GM12878 (cell line): ENCODE data around the gene KIAA1671. TPM values are rescaled to one million over a fixed set of nuclear protein-coding genes. Genes with fewer than 3 reads are reported as not detected.

ENCODE experiments used
- ATAC-seq: fragments of 200-7000 bp; cut with Tn5 transposase; 3 replicates; pipeline ENCODE4 v1.9.1; 2020; ENCODE audit warnings: mild to moderate bottlenecking, moderate library complexity
- BruUV-seq: library from RNA; stranded (reverse); fragments of 400-500 nt; replicated peaks from 2 replicates; lab custom pipeline; 2021; lab: Mats Ljungman, UMichigan
- CTCF ChIA-PET: fragments of 300-600 bp; sonication (Branson Sonifier 250); formaldehyde crosslinking; extraction: SDS; loops from one replicate; lab custom pipeline; 2021; ENCODE audit warnings: inconsistent platforms; lab: Yijun Ruan, JAX
- POLR2A ChIA-PET: fragments of 350-600 bp; formaldehyde crosslinking; extraction: SDS; loops from one replicate; lab custom pipeline; 2021; ENCODE audit warnings: inconsistent platforms; lab: Charles Lee
- RAD21 ChIA-PET: fragments of 300-600 bp; sonication (Branson Sonifier 250); formaldehyde crosslinking; loops from one replicate; lab custom pipeline; 2023; ENCODE audit warnings: antibody characterized with exemption; ENCODE audit not compliant: unreplicated experiment; lab: Charles Lee
- SMC1A ChIA-PET: fragments of 300-600 bp; sonication (Branson Sonifier 250); formaldehyde crosslinking; loops from one replicate; lab custom pipeline; 2023; ENCODE audit not compliant: unreplicated experiment, uncharacterized antibody; lab: Charles Lee
- DNase-seq: peaks from one replicate; pipeline ENCODE4 v3.0.0-alpha.2; 2011; ENCODE audit warnings: low read depth, low spot score
- FAIRE-seq: peaks from 3 replicates; lab custom pipeline; 2011; peaks lifted over from hg19 to GRCh38; lab: Jason Lieb, UNC
- H2AFZ ChIP-seq: 2 replicates; pipeline ENCODE4 v1.6.0; 2011; ENCODE audit warnings: low read depth, low read length, control low read depth; ENCODE audit not compliant: control insufficient read depth
- H3K27ac ChIP-seq: 2 replicates; pipeline ENCODE4 v1.5.1; 2011; ENCODE audit warnings: control low read depth; ENCODE audit not compliant: control insufficient read depth, insufficient read depth
- H3K27me3 ChIP-seq, 2 experiments: replicated peaks in 1 of 2; 2 replicates each; pipeline versions ENCODE4 v1.6.0 to v1.6.1; 2011; ENCODE audit warnings: low read length in 1 of 2; ENCODE audit not compliant: control insufficient read depth in 2 of 2, insufficient read depth in 2 of 2
- H3K36me3 ChIP-seq, 2 experiments: 2 replicates each; pipeline ENCODE4 v1.5.1; 2011; ENCODE audit warnings: low read length in 1 of 2; ENCODE audit not compliant: control insufficient read depth in 2 of 2, insufficient read depth in 2 of 2
- H3K4me1 ChIP-seq: 2 replicates; pipeline ENCODE4 v1.6.1; 2011; ENCODE audit warnings: mild to moderate bottlenecking, low read length, moderate library complexity, mixed read lengths; ENCODE audit not compliant: control insufficient read depth, insufficient read depth
- H3K4me2 ChIP-seq: 2 replicates; pipeline ENCODE4 v1.6.0; 2011; ENCODE audit warnings: control low read depth; ENCODE audit not compliant: control insufficient read depth, insufficient read depth
- H3K4me3 ChIP-seq: fragments of 200-600 bp; sonication (generic); 2 replicates; pipeline ENCODE4 v1.5.1; 2016
- H3K79me2 ChIP-seq: 2 replicates; pipeline ENCODE4 v1.6.0; 2011; ENCODE audit warnings: low read length; ENCODE audit not compliant: control insufficient read depth, insufficient read depth
- H3K9ac ChIP-seq: 2 replicates; pipeline ENCODE4 v1.8.0; 2011; ENCODE audit warnings: low read length, control low read depth, mixed read lengths; ENCODE audit not compliant: control insufficient read depth, insufficient read depth
- H3K9me3 ChIP-seq: replicated peaks from 3 replicates; pipeline ENCODE4 v1.5.1; 2011; ENCODE audit warnings: mild to moderate bottlenecking, low read length; ENCODE audit not compliant: control insufficient read depth, insufficient read depth
- H4K20me1 ChIP-seq: 2 replicates; pipeline ENCODE4 v1.6.0; 2011; ENCODE audit not compliant: control insufficient read depth, insufficient read depth
- CREM ChIP-seq: IDR thresholded peaks from 2 replicates; pipeline ENCODE4 v1.6.1; 2014; ENCODE audit warnings: antibody characterized with exemption, low read depth
- EGR1 ChIP-seq, 2 experiments: IDR thresholded peaks; 1 replicate in 1 of 2; 2 replicates in 1 of 2; pipeline ENCODE4 v1.6.1; 2011 to 2012; ENCODE audit warnings: low read depth in 2 of 2, low read length in 2 of 2, borderline replicate concordance in 1 of 2, mild to moderate bottlenecking in 1 of 2, moderate library complexity in 1 of 2
- FOXK2 ChIP-seq: fragments of 450-650 bp; IDR thresholded peaks from 2 replicates; pipeline ENCODE4 v1.6.1; 2017; ENCODE audit warnings: mild to moderate bottlenecking, moderate library complexity
- HDAC2 ChIP-seq: fragments of 200-600 bp; sonication (generic); IDR thresholded peaks from 2 replicates; pipeline ENCODE4 v1.6.1; 2017
- MEF2B ChIP-seq: fragments of 450-650 bp; IDR thresholded peaks from 2 replicates; pipeline ENCODE4 v1.6.1; 2018; ENCODE audit warnings: mild to moderate bottlenecking, moderate library complexity; ENCODE audit not compliant: partially characterized antibody, poor library complexity, severe bottlenecking
- NFIC ChIP-seq: IDR thresholded peaks from 2 replicates; pipeline ENCODE4 v1.6.1; 2012; ENCODE audit warnings: low read depth, mild to moderate bottlenecking, inconsistent platforms, low read length, moderate library complexity
- NFXL1 ChIP-seq: fragments of 450-650 bp; IDR thresholded peaks from 2 replicates; pipeline ENCODE4 v1.6.1; 2017; ENCODE audit warnings: antibody characterized with exemption, mild to moderate bottlenecking, borderline replicate concordance
- NFYB ChIP-seq: IDR thresholded peaks from 2 replicates; pipeline ENCODE4 v1.6.1; 2011; ENCODE audit warnings: low read depth, mild to moderate bottlenecking, low read length, improper control_type of control experiment, moderate library complexity; ENCODE audit not compliant: insufficient read depth
- PAX5 ChIP-seq: IDR thresholded peaks from 2 replicates; pipeline ENCODE4 v1.6.1; 2011; ENCODE audit warnings: low read depth, low read length, borderline replicate concordance
- TAF1 ChIP-seq: IDR thresholded peaks from 2 replicates; pipeline ENCODE4 v1.6.1; 2011; ENCODE audit warnings: mild to moderate bottlenecking, low read depth, low read length, borderline replicate concordance
- ZNF24 ChIP-seq: fragments of 450-650 bp; IDR thresholded peaks from 2 replicates; pipeline ENCODE4 v1.6.1; 2017; ENCODE audit warnings: antibody characterized with exemption, mild to moderate bottlenecking
- WGBS: methylation state at CpG from one replicate; pipeline ENCODE4 v1.1.6; 2016; ENCODE audit warnings: low lambda C conversion rate; ENCODE audit not compliant: insufficient replicate concordance, insufficient coverage; ENCODE audit errors: missing lambda C conversion rate; 5-methylcytosine and 5-hydroxymethylcytosine counted together
- in situ Hi-C: fragments of 300-500 bp; cut with MboI; formaldehyde crosslinking; loops from 9 replicates; pipeline ENCODE4 v1.14.3; 2018; ENCODE audit warnings: mixed read lengths
- intact Hi-C: fragments of 100-400 bp; cut with micrococcal nuclease; formaldehyde crosslinking; loops from one replicate; pipeline ENCODE4 v1.14.2; 2022; ENCODE audit not compliant: unreplicated experiment
- polyA plus RNA-seq, 11 experiments: library from polyadenylated mRNA; depleted of rRNA in 4 of 11; unstranded in 6 of 11; stranded (reverse) in 5 of 11; fragments of >200 nt; fragmentation: Nextera tagmentation in 4 of 11; fragmentation: Illumina TruSeq in 1 of 11; extraction: Ambion mirVana in 4 of 11; extraction: Trizol in 1 of 11; gene quantifications; 1 replicate in 1 of 11; 2 replicates in 10 of 11; pipeline versions ENCODE4 v1.2.1 to v1.2.3, GENCODE V29; 2011 to 2016; ENCODE audit warnings: inconsistent platforms in 2 of 11, missing spikeins in 2 of 11, low read depth in 1 of 11
- total RNA-seq, 4 experiments: library from RNA; depleted of rRNA in 3 of 4; stranded (reverse); fragments of >200 nt in 3 of 4; fragmentation: Illumina TruSeq in 1 of 4; extraction: Trizol in 1 of 4; gene quantifications; 2 replicates each; pipeline versions ENCODE4 v1.2.1 to v1.2.3, GENCODE V29; 2013 to 2021
- TF ChIP-seq, protein P1 (sequence below): IDR thresholded peaks from 2 replicates; pipeline ENCODE4 v1.6.1; 2012; ENCODE audit warnings: low read depth, low read length, improper control_type of control experiment
- TF ChIP-seq, protein P2 (sequence below): fragments of 450-650 bp; formaldehyde crosslinking; IDR thresholded peaks from 2 replicates; pipeline ENCODE4 v1.4.0; 2020; ENCODE audit warnings: mild to moderate bottlenecking, moderate library complexity
- TF ChIP-seq, protein P3 (sequence below): fragments of 150-350 bp; IDR thresholded peaks from 2 replicates; pipeline ENCODE4 v1.6.1; 2016; ENCODE audit warnings: low read depth, low read length

Gene KIAA1671
- total and polyA plus RNA-seq, 10 of the 15 experiments (the other 5 are each of a cell fraction or from before 2014, with no cell fraction given) = 0.05 to 2.7 (median 0.33) TPM

DNA sequence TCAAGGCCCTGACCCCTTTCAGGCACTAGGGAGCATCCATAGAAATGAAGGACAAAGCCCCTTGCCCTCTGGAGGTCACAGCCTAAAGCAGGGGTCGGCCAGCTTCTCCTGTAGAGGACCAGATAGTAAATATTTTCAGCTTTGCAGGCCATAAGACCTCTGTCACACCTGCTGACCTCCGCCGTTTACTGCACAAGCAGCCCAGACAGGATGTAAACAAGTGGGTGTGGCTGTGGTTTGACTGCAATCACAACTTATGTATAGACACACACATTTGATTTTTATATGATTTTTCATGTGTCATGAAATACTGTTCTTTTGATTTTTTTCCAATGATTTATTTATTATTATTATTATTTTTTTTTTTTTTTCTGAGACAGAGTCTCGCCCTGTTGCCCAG is 34.3 kb downstream of the KIAA1671 start:
- Histone ChIP-seq H3K27me3 (no peaks in the 10 kb centered on the region; a peak in 1 of 4 replicates), H2AFZ (no peak overlapping the region), H3K36me3 (no peaks in the 10 kb centered on the region), H4K20me1 (no peaks in the 10 kb centered on the region), H3K4me1 (no peaks in the 10 kb centered on the region), H3K27ac (no peak overlapping the region), H3K4me3 (no peak overlapping the region), H3K79me2 (no peaks in the 10 kb centered on the region), H3K9me3 (no peaks in the 10 kb centered on the region), H3K9ac (no peak overlapping the region), H3K4me2 (no peak overlapping the region)
- intact Hi-C loops (no loop called here), in situ Hi-C loops (no loop called here)
- SMC1A ChIA-PET = no interaction called here
- RAD21 ChIA-PET = interaction anchor here (0.6 kb wide), 1 partner anchor 9 kb away, joined by 3 read pairs; no protein-coding TSS in a partner anchor
- no peak for FAIRE-seq
- no peak for DNase-seq
- no peak for TF ChIP-seq NFYB
- TF ChIP-seq NFIC = no peak
- no peak for TF ChIP-seq EGR1 (IDR thresholded peaks at IDR 0.05; ENCODE audit: borderline replicate concordance in 1 of 2, low read depth in 2 of 2, low read length in 2 of 2)
- TF ChIP-seq PAX5 = no peak
- TF ChIP-seq ZNF24 = no peak
- no peak for TF ChIP-seq CREM
- TF ChIP-seq TAF1 = no peak
- TF ChIP-seq, protein P1, sequence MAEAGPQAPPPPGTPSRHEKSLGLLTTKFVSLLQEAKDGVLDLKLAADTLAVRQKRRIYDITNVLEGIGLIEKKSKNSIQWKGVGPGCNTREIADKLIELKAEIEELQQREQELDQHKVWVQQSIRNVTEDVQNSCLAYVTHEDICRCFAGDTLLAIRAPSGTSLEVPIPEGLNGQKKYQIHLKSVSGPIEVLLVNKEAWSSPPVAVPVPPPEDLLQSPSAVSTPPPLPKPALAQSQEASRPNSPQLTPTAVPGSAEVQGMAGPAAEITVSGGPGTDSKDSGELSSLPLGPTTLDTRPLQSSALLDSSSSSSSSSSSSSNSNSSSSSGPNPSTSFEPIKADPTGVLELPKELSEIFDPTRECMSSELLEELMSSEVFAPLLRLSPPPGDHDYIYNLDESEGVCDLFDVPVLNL = no peak
- no peak for TF ChIP-seq MEF2B
- TF ChIP-seq, protein P2, sequence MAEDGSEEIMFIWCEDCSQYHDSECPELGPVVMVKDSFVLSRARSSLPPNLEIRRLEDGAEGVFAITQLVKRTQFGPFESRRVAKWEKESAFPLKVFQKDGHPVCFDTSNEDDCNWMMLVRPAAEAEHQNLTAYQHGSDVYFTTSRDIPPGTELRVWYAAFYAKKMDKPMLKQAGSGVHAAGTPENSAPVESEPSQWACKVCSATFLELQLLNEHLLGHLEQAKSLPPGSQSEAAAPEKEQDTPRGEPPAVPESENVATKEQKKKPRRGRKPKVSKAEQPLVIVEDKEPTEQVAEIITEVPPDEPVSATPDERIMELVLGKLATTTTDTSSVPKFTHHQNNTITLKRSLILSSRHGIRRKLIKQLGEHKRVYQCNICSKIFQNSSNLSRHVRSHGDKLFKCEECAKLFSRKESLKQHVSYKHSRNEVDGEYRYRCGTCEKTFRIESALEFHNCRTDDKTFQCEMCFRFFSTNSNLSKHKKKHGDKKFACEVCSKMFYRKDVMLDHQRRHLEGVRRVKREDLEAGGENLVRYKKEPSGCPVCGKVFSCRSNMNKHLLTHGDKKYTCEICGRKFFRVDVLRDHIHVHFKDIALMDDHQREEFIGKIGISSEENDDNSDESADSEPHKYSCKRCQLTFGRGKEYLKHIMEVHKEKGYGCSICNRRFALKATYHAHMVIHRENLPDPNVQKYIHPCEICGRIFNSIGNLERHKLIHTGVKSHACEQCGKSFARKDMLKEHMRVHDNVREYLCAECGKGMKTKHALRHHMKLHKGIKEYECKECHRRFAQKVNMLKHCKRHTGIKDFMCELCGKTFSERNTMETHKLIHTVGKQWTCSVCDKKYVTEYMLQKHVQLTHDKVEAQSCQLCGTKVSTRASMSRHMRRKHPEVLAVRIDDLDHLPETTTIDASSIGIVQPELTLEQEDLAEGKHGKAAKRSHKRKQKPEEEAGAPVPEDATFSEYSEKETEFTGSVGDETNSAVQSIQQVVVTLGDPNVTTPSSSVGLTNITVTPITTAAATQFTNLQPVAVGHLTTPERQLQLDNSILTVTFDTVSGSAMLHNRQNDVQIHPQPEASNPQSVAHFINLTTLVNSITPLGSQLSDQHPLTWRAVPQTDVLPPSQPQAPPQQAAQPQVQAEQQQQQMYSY = no peak
- TF ChIP-seq, protein P3, sequence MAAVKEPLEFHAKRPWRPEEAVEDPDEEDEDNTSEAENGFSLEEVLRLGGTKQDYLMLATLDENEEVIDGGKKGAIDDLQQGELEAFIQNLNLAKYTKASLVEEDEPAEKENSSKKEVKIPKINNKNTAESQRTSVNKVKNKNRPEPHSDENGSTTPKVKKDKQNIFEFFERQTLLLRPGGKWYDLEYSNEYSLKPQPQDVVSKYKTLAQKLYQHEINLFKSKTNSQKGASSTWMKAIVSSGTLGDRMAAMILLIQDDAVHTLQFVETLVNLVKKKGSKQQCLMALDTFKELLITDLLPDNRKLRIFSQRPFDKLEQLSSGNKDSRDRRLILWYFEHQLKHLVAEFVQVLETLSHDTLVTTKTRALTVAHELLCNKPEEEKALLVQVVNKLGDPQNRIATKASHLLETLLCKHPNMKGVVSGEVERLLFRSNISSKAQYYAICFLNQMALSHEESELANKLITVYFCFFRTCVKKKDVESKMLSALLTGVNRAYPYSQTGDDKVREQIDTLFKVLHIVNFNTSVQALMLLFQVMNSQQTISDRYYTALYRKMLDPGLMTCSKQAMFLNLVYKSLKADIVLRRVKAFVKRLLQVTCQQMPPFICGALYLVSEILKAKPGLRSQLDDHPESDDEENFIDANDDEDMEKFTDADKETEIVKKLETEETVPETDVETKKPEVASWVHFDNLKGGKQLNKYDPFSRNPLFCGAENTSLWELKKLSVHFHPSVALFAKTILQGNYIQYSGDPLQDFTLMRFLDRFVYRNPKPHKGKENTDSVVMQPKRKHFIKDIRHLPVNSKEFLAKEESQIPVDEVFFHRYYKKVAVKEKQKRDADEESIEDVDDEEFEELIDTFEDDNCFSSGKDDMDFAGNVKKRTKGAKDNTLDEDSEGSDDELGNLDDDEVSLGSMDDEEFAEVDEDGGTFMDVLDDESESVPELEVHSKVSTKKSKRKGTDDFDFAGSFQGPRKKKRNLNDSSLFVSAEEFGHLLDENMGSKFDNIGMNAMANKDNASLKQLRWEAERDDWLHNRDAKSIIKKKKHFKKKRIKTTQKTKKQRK = no peak
- no peak for TF ChIP-seq FOXK2
- TF ChIP-seq HDAC2 = no peak
- no peak for TF ChIP-seq NFXL1
- no TSS peak for BruUV-seq
- WGBS = 16% methylated on average over 4 of the region's 4 CpGs
- POLR2A ChIA-PET = no interaction called here
- ATAC-seq = no peak
- CTCF ChIA-PET = interaction anchor here (0.9 kb wide), 1 partner anchor 16 kb away, joined by 3 read pairs; no protein-coding TSS in a partner anchor
